Measurements from ENCODE around the gene FUZ. TPM values are rescaled to one million over a fixed set of nuclear protein-coding genes. Genes with fewer than 3 reads are reported as not detected.
A peak's percentile ranks its signal among the peaks of the same experiment; 100 is the strongest.

FUZ gene
- total RNA-seq, 4 donors from 2014 or later: 4.1 to 13.8 (median 12.3) TPM

GRCh38 chr19:49816590-49816989 is 3.5 kb upstream of the FUZ start:
- peaks cover 0 to 8% (median 0%) of the 10 kb centered on the region in 3 donors for H3K36me3 ChIP-seq
- H3K27ac ChIP-seq: peak overlapping the region; percentile 77 to 93 (median 90)
- H3K4me3 ChIP-seq: peak overlapping the region in 1 of 4 donors; percentile 73
- H3K27me3 ChIP-seq: no peaks in the 10 kb centered on the region
- DNase-seq: no peak
- H3K4me1 ChIP-seq: peaks cover 0 to 31% (median 0%) of the 10 kb centered on the region in 4 donors
- TF ChIP-seq CTCF (IDR thresholded peaks at IDR 0.05) (no peak), POLR2A (IDR thresholded peaks at IDR 0.05) (no peak)
- H3K9me3 ChIP-seq: no peaks in the 10 kb centered on the region

DNA sequence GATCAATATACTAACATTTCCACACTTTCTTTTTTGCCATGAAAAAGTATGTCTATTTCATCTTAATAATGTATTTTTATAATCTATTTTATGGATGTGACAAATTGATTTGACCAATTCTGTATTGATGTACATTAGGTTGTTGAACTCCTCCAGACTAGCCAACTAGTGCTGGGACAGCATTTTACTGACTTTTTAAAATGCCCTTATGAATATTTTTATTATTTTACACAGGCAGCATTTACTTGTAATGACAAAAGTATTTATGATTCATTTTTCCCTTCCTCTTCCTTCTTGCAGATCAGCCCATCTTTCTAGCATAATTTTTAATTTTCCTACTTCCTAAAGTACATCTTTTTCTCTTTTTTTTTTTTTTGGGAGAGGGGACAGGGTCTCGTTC is 918 bp upstream of the FUZ start:
- H3K36me3 ChIP-seq: no peaks in the 10 kb centered on the region
- peaks cover 0 to 30% (median 3%) of the 10 kb centered on the region in 4 donors for H3K4me1 ChIP-seq
- TF ChIP-seq POLR2A (IDR thresholded peaks at IDR 0.05) (no peak), CTCF (IDR thresholded peaks at IDR 0.05) (no peak)
- no peak for DNase-seq
- peak overlapping the region in 3 of 4 donors; percentile 7 to 86 (median 79) for H3K27ac ChIP-seq
- H3K9me3 ChIP-seq: no peaks in the 10 kb centered on the region
- peak overlapping the region in 2 of 4 donors; percentile 64 to 80 for H3K4me3 ChIP-seq
- no peaks in the 10 kb centered on the region for H3K27me3 ChIP-seq

- Histone ChIP-seq H3K4me3 (peak overlapping the region; percentile 52 to 80 (median 58)), H3K36me3 (no peaks in the 10 kb centered on the region), H3K27ac (peak overlapping the region; percentile 75 to 86 (median 80)), H3K4me1 (peaks cover 0 to 36% (median 7%) of the 10 kb centered on the region in 4 donors), H3K9me3 (no peaks in the 10 kb centered on the region), H3K27me3 (no peaks in the 10 kb centered on the region)
- TF ChIP-seq POLR2A (IDR thresholded peaks at IDR 0.05): no peak
- no peak for TF ChIP-seq CTCF (IDR thresholded peaks at IDR 0.05)
- DNase-seq: no peak
Measured at GRCh38 chr19:49812452-49812996, 568 bp downstream of the FUZ start.

GRCh38 chr19:49811328-49811727 is 1.8 kb downstream of the FUZ start:
- TF ChIP-seq POLR2A (IDR thresholded peaks at IDR 0.05) (no peak), CTCF (IDR thresholded peaks at IDR 0.05) (no peak)
- no peaks in the 10 kb centered on the region for H3K27me3 ChIP-seq
- DNase-seq: no peak
- H3K4me1 ChIP-seq: peaks cover 0 to 28% (median 7%) of the 10 kb centered on the region in 4 donors
- no peak overlapping the region for H3K27ac ChIP-seq
- no peaks in the 10 kb centered on the region for H3K9me3 ChIP-seq
- H3K36me3 ChIP-seq: peaks cover 0 to 10% (median 0%) of the 10 kb centered on the region in 3 donors
- H3K4me3 ChIP-seq: no peak overlapping the region

DNA sequence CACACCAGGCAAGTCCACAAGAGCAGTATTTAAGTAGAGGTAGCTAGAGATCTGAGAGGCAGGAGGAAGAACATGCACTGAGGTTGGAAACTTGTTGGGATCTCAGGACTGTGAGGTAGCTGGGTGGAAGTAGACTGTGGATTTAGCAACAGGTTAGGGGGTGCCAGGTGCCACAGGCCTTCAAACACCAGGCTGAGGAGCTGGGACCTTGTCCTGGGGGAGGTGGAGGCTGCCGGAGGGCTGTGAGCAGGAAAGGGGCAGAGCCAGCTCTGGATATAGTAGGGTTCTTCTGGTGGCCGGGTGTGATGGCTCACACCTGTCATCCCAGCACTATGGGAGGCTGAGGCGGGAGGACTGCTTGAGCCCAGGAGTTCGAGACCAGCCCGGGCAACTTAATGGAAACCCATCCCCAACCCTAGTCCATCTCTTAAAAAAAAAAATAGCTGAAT is 3.1 kb downstream of the FUZ start:
- peak overlapping the region; percentile 53 to 73 (median 62) for H3K4me3 ChIP-seq
- no peaks in the 10 kb centered on the region for H3K9me3 ChIP-seq
- no peak for DNase-seq
- no peak for TF ChIP-seq POLR2A (IDR thresholded peaks at IDR 0.05)
- no peak for TF ChIP-seq CTCF (IDR thresholded peaks at IDR 0.05)
- peak overlapping the region in 3 of 4 donors; percentile 74 to 82 (median 76) for H3K27ac ChIP-seq
- H3K27me3 ChIP-seq: no peaks in the 10 kb centered on the region
- H3K4me1 ChIP-seq: peaks cover 0 to 28% (median 7%) of the 10 kb centered on the region in 4 donors
- peaks cover 0 to 10% (median 0%) of the 10 kb centered on the region in 3 donors for H3K36me3 ChIP-seq
